ENCODE measurements around the gene CD300LD.

Gene CD300LD

GRCh38 chr17:74604761-74605160, 12.7 kb upstream of the CD300LD start:
- no peak overlapping the region for H3K4me3 ChIP-seq (ENCODE audit: low read length)
- H3K9me3 ChIP-seq (replicated peaks; ENCODE audit: low read length): no peaks in the 10 kb centered on the region
- no peaks in the 10 kb centered on the region for H3K36me3 ChIP-seq (ENCODE audit: insufficient read depth, low read length)
- H3K9ac ChIP-seq (ENCODE audit: low read depth, low read length): no peak overlapping the region
- H3K4me1 ChIP-seq (ENCODE audit: control insufficient read depth, insufficient read depth, low read length): no peaks in the 10 kb centered on the region
- H3K4me2 ChIP-seq (ENCODE audit: low read length): no peak overlapping the region
- H3K27me3 ChIP-seq (ENCODE audit: control insufficient read depth, insufficient read depth, low read length): peaks cover 3% of the 10 kb centered on the region

- Histone ChIP-seq H3K9me3 (replicated peaks; ENCODE audit: low read length) (no peaks in the 10 kb centered on the region), H3K9ac (ENCODE audit: low read depth, low read length) (no peak overlapping the region), H3K36me3 (ENCODE audit: insufficient read depth, low read length) (no peaks in the 10 kb centered on the region), H3K4me3 (ENCODE audit: low read length) (no peak overlapping the region), H3K4me2 (ENCODE audit: low read length) (no peak overlapping the region), H3K27me3 (ENCODE audit: control insufficient read depth, insufficient read depth, low read length) (peaks cover 3% of the 10 kb centered on the region), H3K4me1 (ENCODE audit: control insufficient read depth, insufficient read depth, low read length) (no peaks in the 10 kb centered on the region)
These were observed 12.1 kb upstream of the CD300LD start for GRCh38 chr17:74604200-74604599.

GRCh38 chr17:74603746-74604145, 11.7 kb upstream of the CD300LD start:
- Histone ChIP-seq H3K4me1 (ENCODE audit: control insufficient read depth, insufficient read depth, low read length) (no peaks in the 10 kb centered on the region), H3K9me3 (replicated peaks; ENCODE audit: low read length) (no peaks in the 10 kb centered on the region), H3K27me3 (ENCODE audit: control insufficient read depth, insufficient read depth, low read length) (peaks cover 3% of the 10 kb centered on the region), H3K9ac (ENCODE audit: low read depth, low read length) (no peak overlapping the region), H3K36me3 (ENCODE audit: insufficient read depth, low read length) (no peaks in the 10 kb centered on the region), H3K4me3 (ENCODE audit: low read length) (no peak overlapping the region), H3K4me2 (ENCODE audit: low read length) (no peak overlapping the region)

- Histone ChIP-seq H3K4me3 (ENCODE audit: low read length) (no peak overlapping the region), H3K27me3 (ENCODE audit: control insufficient read depth, insufficient read depth, low read length) (peaks cover 3% of the 10 kb centered on the region), H3K9me3 (replicated peaks; ENCODE audit: low read length) (no peaks in the 10 kb centered on the region), H3K9ac (ENCODE audit: low read depth, low read length) (no peak overlapping the region), H3K36me3 (ENCODE audit: insufficient read depth, low read length) (no peaks in the 10 kb centered on the region), H3K4me1 (ENCODE audit: control insufficient read depth, insufficient read depth, low read length) (no peaks in the 10 kb centered on the region), H3K4me2 (ENCODE audit: low read length) (no peak overlapping the region)
These were observed 11.1 kb upstream of the CD300LD start for GRCh38 chr17:74603037-74603635.

- Histone ChIP-seq H3K27me3 (ENCODE audit: control insufficient read depth, insufficient read depth, low read length) (peaks cover 3% of the 10 kb centered on the region), H3K9ac (ENCODE audit: low read depth, low read length) (no peak overlapping the region), H3K9me3 (replicated peaks; ENCODE audit: low read length) (no peaks in the 10 kb centered on the region), H3K4me2 (ENCODE audit: low read length) (no peak overlapping the region), H3K4me3 (ENCODE audit: low read length) (no peak overlapping the region), H3K36me3 (ENCODE audit: insufficient read depth, low read length) (no peaks in the 10 kb centered on the region), H3K4me1 (ENCODE audit: control insufficient read depth, insufficient read depth, low read length) (no peaks in the 10 kb centered on the region)
These were observed 10.0 kb upstream of the CD300LD start for GRCh38 chr17:74601944-74602572.

- Histone ChIP-seq H3K9me3 (replicated peaks; ENCODE audit: low read length) (no peaks in the 10 kb centered on the region), H3K4me3 (ENCODE audit: low read length) (no peak overlapping the region), H3K4me1 (ENCODE audit: control insufficient read depth, insufficient read depth, low read length) (no peaks in the 10 kb centered on the region), H3K36me3 (ENCODE audit: insufficient read depth, low read length) (no peaks in the 10 kb centered on the region), H3K9ac (ENCODE audit: low read depth, low read length) (no peak overlapping the region), H3K4me2 (ENCODE audit: low read length) (no peak overlapping the region), H3K27me3 (ENCODE audit: control insufficient read depth, insufficient read depth, low read length) (peaks cover 3% of the 10 kb centered on the region)
These were observed 7.4 kb upstream of the CD300LD start for GRCh38 chr17:74599448-74599939.

GRCh38 chr17:74599023-74599399, 6.9 kb upstream of the CD300LD start:
- no peak overlapping the region for H3K4me2 ChIP-seq (ENCODE audit: low read length)
- no peaks in the 10 kb centered on the region for H3K9me3 ChIP-seq (replicated peaks; ENCODE audit: low read length)
- no peak overlapping the region for H3K4me3 ChIP-seq (ENCODE audit: low read length)
- no peaks in the 10 kb centered on the region for H3K36me3 ChIP-seq (ENCODE audit: insufficient read depth, low read length)
- H3K4me1 ChIP-seq (ENCODE audit: control insufficient read depth, insufficient read depth, low read length): no peaks in the 10 kb centered on the region
- H3K27me3 ChIP-seq (ENCODE audit: control insufficient read depth, insufficient read depth, low read length): peaks cover under 1% of the 10 kb centered on the region
- H3K9ac ChIP-seq (ENCODE audit: low read depth, low read length): no peak overlapping the region

GRCh38 chr17:74598346-74599022, 6.4 kb upstream of the CD300LD start:
- H3K36me3 ChIP-seq (ENCODE audit: insufficient read depth, low read length): no peaks in the 10 kb centered on the region
- no peaks in the 10 kb centered on the region for H3K4me1 ChIP-seq (ENCODE audit: control insufficient read depth, insufficient read depth, low read length)
- no peaks in the 10 kb centered on the region for H3K27me3 ChIP-seq (ENCODE audit: control insufficient read depth, insufficient read depth, low read length)

GRCh38 chr17:74597069-74597790, 5.1 kb upstream of the CD300LD start:
- H3K9me3 ChIP-seq (replicated peaks; ENCODE audit: low read length): no peaks in the 10 kb centered on the region
- no peak overlapping the region for H3K9ac ChIP-seq (ENCODE audit: low read depth, low read length)
- no peaks in the 10 kb centered on the region for H3K27me3 ChIP-seq (ENCODE audit: control insufficient read depth, insufficient read depth, low read length)
- no peaks in the 10 kb centered on the region for H3K36me3 ChIP-seq (ENCODE audit: insufficient read depth, low read length)
- H3K4me2 ChIP-seq (ENCODE audit: low read length): no peak overlapping the region
- H3K4me1 ChIP-seq (ENCODE audit: control insufficient read depth, insufficient read depth, low read length): no peaks in the 10 kb centered on the region
- no peak overlapping the region for H3K4me3 ChIP-seq (ENCODE audit: low read length)

More at GRCh38 chr17:74598346-74599022, 6.4 kb upstream of the CD300LD start:
- Histone ChIP-seq H3K9me3 (replicated peaks; ENCODE audit: low read length) (no peaks in the 10 kb centered on the region), H3K4me3 (ENCODE audit: low read length) (no peak overlapping the region), H3K4me2 (ENCODE audit: low read length) (no peak overlapping the region), H3K9ac (ENCODE audit: low read depth, low read length) (no peak overlapping the region)

- Histone ChIP-seq H3K9ac (ENCODE audit: low read depth, low read length) (no peak overlapping the region), H3K36me3 (ENCODE audit: insufficient read depth, low read length) (no peaks in the 10 kb centered on the region), H3K27me3 (ENCODE audit: control insufficient read depth, insufficient read depth, low read length) (no peaks in the 10 kb centered on the region), H3K4me3 (ENCODE audit: low read length) (no peak overlapping the region), H3K4me2 (ENCODE audit: low read length) (no peak overlapping the region), H3K9me3 (replicated peaks; ENCODE audit: low read length) (no peaks in the 10 kb centered on the region), H3K4me1 (ENCODE audit: control insufficient read depth, insufficient read depth, low read length) (no peaks in the 10 kb centered on the region)
These were observed 3.1 kb upstream of the CD300LD start for GRCh38 chr17:74595037-74595750.

GRCh38 chr17:74591503-74591902, 580 bp downstream of the CD300LD start:
- H3K27me3 ChIP-seq (ENCODE audit: control insufficient read depth, insufficient read depth, low read length): no peaks in the 10 kb centered on the region
- H3K9me3 ChIP-seq (replicated peaks; ENCODE audit: low read length): no peaks in the 10 kb centered on the region
- H3K9ac ChIP-seq (ENCODE audit: low read depth, low read length): no peak overlapping the region
- no peaks in the 10 kb centered on the region for H3K36me3 ChIP-seq (ENCODE audit: insufficient read depth, low read length)
- H3K4me2 ChIP-seq (ENCODE audit: low read length): no peak overlapping the region
- no peak overlapping the region for H3K4me3 ChIP-seq (ENCODE audit: low read length)
- no peaks in the 10 kb centered on the region for H3K4me1 ChIP-seq (ENCODE audit: control insufficient read depth, insufficient read depth, low read length)

All from skeletal muscle satellite cell (primary cell).